Right lobe of liver (tissue), 4 donors: Measurements from ENCODE around the gene HSDL1.

Experiments used
- CTCF ChIP-seq, 4 donors: fragments of 200-600 bp in 3 of 4; fragments of 450-650 bp in 1 of 4; IDR thresholded peaks; one replicate each; pipeline versions ENCODE4 v1.5.1 to v1.8.0; 2016 to 2022; ENCODE audit warnings: antibody characterized with exemption in 4 of 4, mild to moderate bottlenecking in 2 of 4
- POLR2A ChIP-seq: fragments of 450-650 bp; IDR thresholded peaks from one replicate; pipeline ENCODE4 v1.6.1; 2017; ENCODE audit warnings: antibody characterized with exemption, mild to moderate bottlenecking
- donor health status: DM: no; HTN: no; CAD: no.
- donor health status: DM: no; HTN: no; CAD: no.
- donor health status: DM: no; HTN: yes; CAD: no.

- TF ChIP-seq CTCF (IDR thresholded peaks at IDR 0.05) (peak; percentile 63 to 83 (median 80)), POLR2A (no peak)
Observed at GRCh38 chr16:84084570-84085270, 60.3 kb downstream of the HSDL1 start.
